Tibial nerve (tissue), 4 donors: Measurements from ENCODE around the gene LAMB4. TPM values are rescaled to one million over a fixed set of nuclear protein-coding genes. Genes with fewer than 3 reads are reported as not detected.

Source experiments
- DNase-seq, 2 donors: peaks; one replicate each; pipeline ENCODE4 v3.0.0-alpha.2; 2019; ENCODE audit warnings: low spot score in 2 of 2
- H3K27ac ChIP-seq, 4 donors: fragments of 200-600 bp; sonication (generic) in 3 of 4; one replicate each; pipeline ENCODE4 v1.5.1; 2017 to 2019; ENCODE audit warnings: mild to moderate bottlenecking in 1 of 4
- H3K27me3 ChIP-seq, 2 donors: fragments of 200-600 bp; sonication (generic) in 1 of 2; one replicate each; pipeline versions ENCODE4 v1.5.1 to v1.6.0; 2017 to 2019
- H3K36me3 ChIP-seq, 3 donors: fragments of 200-600 bp; sonication (generic); one replicate each; pipeline ENCODE4 v1.5.1; 2018 to 2019
- H3K4me1 ChIP-seq, 4 donors: fragments of 200-600 bp; sonication (generic) in 3 of 4; one replicate each; pipeline ENCODE4 v1.5.1; 2017 to 2019
- H3K4me3 ChIP-seq, 4 donors: fragments of 200-600 bp; sonication (generic) in 3 of 4; one replicate each; pipeline ENCODE4 v1.5.1; 2017 to 2019; ENCODE audit warnings: mild to moderate bottlenecking in 1 of 4, moderate library complexity in 1 of 4
- H3K9me3 ChIP-seq, 4 donors: fragments of 200-600 bp; sonication (generic) in 3 of 4; one replicate each; pipeline ENCODE4 v1.5.1; 2017 to 2019
- CTCF ChIP-seq, 5 experiments: fragments of 200-600 bp in 3 of 5; fragments of 450-650 bp in 2 of 5; sonication (generic) in 3 of 5; IDR thresholded peaks; one replicate each; pipeline ENCODE4 v1.5.1; 2016 to 2019; ENCODE audit warnings: antibody characterized with exemption in 5 of 5, mild to moderate bottlenecking in 3 of 5, moderate library complexity in 2 of 5
- EP300 ChIP-seq, 2 donors: sonication (generic); formaldehyde crosslinking; IDR thresholded peaks; one replicate each; pipeline ENCODE4 v1.6.1; 2017; ENCODE audit warnings: antibody characterized with exemption in 2 of 2, mild to moderate bottlenecking in 1 of 2
- POLR2A ChIP-seq, 2 donors: fragments of 450-650 bp; IDR thresholded peaks; one replicate each; pipeline ENCODE4 v1.6.1; 2017; ENCODE audit warnings: antibody characterized with exemption in 2 of 2, mild to moderate bottlenecking in 2 of 2, moderate library complexity in 2 of 2
- WGBS, 2 donors: methylation state at CpG; one replicate each; pipeline ENCODE4 v1.1.5; 2018; 5-methylcytosine and 5-hydroxymethylcytosine counted together
- total RNA-seq, 4 donors: library from RNA; depleted of rRNA; stranded (reverse); fragments of >200 nt; gene quantifications; one replicate each; pipeline ENCODE4 v1.1.0, GENCODE V29; 2016

LAMB4 gene
- total RNA-seq, 4 donors from 2014 or later: 0.22 to 1.2 (median 0.42) TPM; not detected in 1

- Histone ChIP-seq H3K4me3 (no peak overlapping the region), H3K27ac (no peak overlapping the region)
- WGBS, 2 donors: 95 to 97% methylated on average over 6 of the region's 6 CpGs
Observed at GRCh38 chr7:108143658-108144420, 13.7 kb upstream of the LAMB4 start.

GRCh38 chr7:108142675-108143259 lies 12.6 kb upstream of the LAMB4 start:
- no peak for DNase-seq

More at GRCh38 chr7:108143658-108144420, 13.7 kb upstream of the LAMB4 start:
- Histone ChIP-seq H3K27me3 (no peaks in the 10 kb centered on the region), H3K9me3 (no peaks in the 10 kb centered on the region), H3K4me1 (peaks cover 0 to 7% (median 0%) of the 10 kb centered on the region in 4 donors), H3K36me3 (no peaks in the 10 kb centered on the region)
- no peak for TF ChIP-seq POLR2A (IDR thresholded peaks at IDR 0.05)
- TF ChIP-seq CTCF (IDR thresholded peaks at IDR 0.05): no peak
- no peak for TF ChIP-seq EP300 (IDR thresholded peaks at IDR 0.05)
- no peak for DNase-seq

GRCh38 chr7:108142180-108142579 lies 12.0 kb upstream of the LAMB4 start:
- no peak overlapping the region for H3K4me3 ChIP-seq
- no peak for TF ChIP-seq POLR2A (IDR thresholded peaks at IDR 0.05)
- TF ChIP-seq CTCF (IDR thresholded peaks at IDR 0.05): no peak
- TF ChIP-seq EP300 (IDR thresholded peaks at IDR 0.05): no peak
- no peak overlapping the region for H3K27ac ChIP-seq
- H3K9me3 ChIP-seq: no peaks in the 10 kb centered on the region
- 51 to 76% methylated on average over 4 of the region's 4 CpGs for WGBS, 2 donors
- no peak for DNase-seq
- no peaks in the 10 kb centered on the region for H3K36me3 ChIP-seq
- H3K27me3 ChIP-seq: no peaks in the 10 kb centered on the region
- H3K4me1 ChIP-seq: peaks cover 0 to 7% (median 0%) of the 10 kb centered on the region in 4 donors

More at GRCh38 chr7:108142675-108143259, 12.6 kb upstream of the LAMB4 start:
- no peaks in the 10 kb centered on the region for H3K27me3 ChIP-seq
- WGBS, 2 donors: 43 to 54% methylated on average over 6 of the region's 6 CpGs
- no peaks in the 10 kb centered on the region for H3K36me3 ChIP-seq
- H3K9me3 ChIP-seq: no peaks in the 10 kb centered on the region
- H3K4me3 ChIP-seq: no peak overlapping the region
- TF ChIP-seq POLR2A (IDR thresholded peaks at IDR 0.05): no peak
- TF ChIP-seq CTCF (IDR thresholded peaks at IDR 0.05): no peak
- TF ChIP-seq EP300 (IDR thresholded peaks at IDR 0.05): no peak
- peaks cover 0 to 7% (median 0%) of the 10 kb centered on the region in 4 donors for H3K4me1 ChIP-seq
- no peak overlapping the region for H3K27ac ChIP-seq

GRCh38 chr7:108140671-108141070 lies 10.5 kb upstream of the LAMB4 start:
- Histone ChIP-seq H3K36me3 (no peaks in the 10 kb centered on the region), H3K4me1 (peaks cover 0 to under 1% (median 0%) of the 10 kb centered on the region in 4 donors), H3K27me3 (no peaks in the 10 kb centered on the region), H3K4me3 (no peak overlapping the region), H3K27ac (no peak overlapping the region), H3K9me3 (no peaks in the 10 kb centered on the region)
- no peak for DNase-seq
- TF ChIP-seq EP300 (IDR thresholded peaks at IDR 0.05) (no peak), POLR2A (IDR thresholded peaks at IDR 0.05) (no peak), CTCF (IDR thresholded peaks at IDR 0.05) (no peak)

GRCh38 chr7:108138911-108139310 lies 8.8 kb upstream of the LAMB4 start:
- Histone ChIP-seq H3K36me3 (no peaks in the 10 kb centered on the region), H3K4me1 (no peaks in the 10 kb centered on the region), H3K27ac (no peak overlapping the region), H3K4me3 (no peak overlapping the region), H3K27me3 (no peaks in the 10 kb centered on the region), H3K9me3 (no peaks in the 10 kb centered on the region)
- DNase-seq: no peak
- TF ChIP-seq CTCF (IDR thresholded peaks at IDR 0.05): no peak
